DOHH2 (cell line): Measurements from ENCODE around the gene SLC12A7.

ENCODE experiments used
- H3F3A ChIP-seq: fragments of 200-600 bp; sonication (generic), shearing (Covaris generic); 2 replicates; pipeline ENCODE4 v1.6.0; 2016; ENCODE audit warnings: antibody characterized with exemption, mild to moderate bottlenecking; ENCODE audit not compliant: control insufficient read depth, insufficient read depth
- H3K27ac ChIP-seq: fragments of 200-600 bp; sonication (generic); 2 replicates; pipeline ENCODE4 v1.5.1; 2014; ENCODE audit warnings: low read depth, mild to moderate bottlenecking, low read length, moderate library complexity
- H3K27me3 ChIP-seq: fragments of 200-600 bp; sonication (generic); 2 replicates; pipeline ENCODE4 v1.6.1; 2014; ENCODE audit warnings: mild to moderate bottlenecking, low read length, mixed read lengths; ENCODE audit not compliant: control insufficient read depth
- H3K36me3 ChIP-seq: fragments of 200-600 bp; sonication (generic); 2 replicates; pipeline ENCODE4 v1.6.1; 2014; ENCODE audit warnings: mild to moderate bottlenecking, low read length, moderate library complexity, mixed read lengths; ENCODE audit not compliant: control insufficient read depth
- H3K4me1 ChIP-seq: fragments of 200-600 bp; sonication (generic); 2 replicates; pipeline ENCODE4 v1.6.1; 2014; ENCODE audit warnings: mild to moderate bottlenecking, low read length, mixed read lengths; ENCODE audit not compliant: control insufficient read depth
- H3K4me2 ChIP-seq: fragments of 200-600 bp; sonication (generic); 2 replicates; pipeline ENCODE4 v1.6.0; 2014; ENCODE audit warnings: mild to moderate bottlenecking, low read length, moderate library complexity
- H3K4me3 ChIP-seq: fragments of 200-600 bp; sonication (generic); 2 replicates; pipeline ENCODE4 v1.5.1; 2014; ENCODE audit warnings: mild to moderate bottlenecking, low read length, mixed read lengths
- H3K79me2 ChIP-seq: fragments of 200-600 bp; sonication (generic); 2 replicates; pipeline ENCODE4 v1.6.1; 2014; ENCODE audit warnings: mild to moderate bottlenecking, low read length, mixed read lengths; ENCODE audit not compliant: control insufficient read depth
- H3K9me2 ChIP-seq: fragments of 200-600 bp; sonication (generic); replicated peaks from 2 replicates; pipeline ENCODE4 v1.6.1; 2014; ENCODE audit warnings: mild to moderate bottlenecking, low read length, mixed read lengths; ENCODE audit not compliant: control insufficient read depth
- H3K9me3 ChIP-seq: fragments of 200-600 bp; sonication (generic); 2 replicates; pipeline ENCODE4 v1.6.1; 2014; ENCODE audit warnings: antibody characterized with exemption, low read length, mixed read lengths; ENCODE audit not compliant: control insufficient read depth, insufficient read depth
- H4K20me1 ChIP-seq: fragments of 200-600 bp; sonication (generic); 2 replicates; pipeline ENCODE4 v1.6.0; 2014; ENCODE audit warnings: low read depth, mild to moderate bottlenecking, antibody characterized with exemption, low read length, moderate library complexity; ENCODE audit not compliant: control insufficient read depth, insufficient read depth
- CTCF ChIP-seq: fragments of 200-600 bp; sonication (generic); IDR thresholded peaks from one replicate; pipeline ENCODE4 v1.5.1; 2014; ENCODE audit warnings: antibody characterized with exemption, mild to moderate bottlenecking, low read depth, low read length; ENCODE audit not compliant: poor library complexity, severe bottlenecking
- EZH2phosphoT487 ChIP-seq: fragments of 200-600 bp; sonication (generic); IDR thresholded peaks from 2 replicates; pipeline ENCODE4 v1.6.1; 2017; ENCODE audit warnings: borderline replicate concordance, mild to moderate bottlenecking, antibody characterized with exemption, low read length, moderate library complexity, mixed read lengths

Gene SLC12A7

GRCh38 chr5:1074816-1075554 is 36.9 kb downstream of the SLC12A7 start:
- Histone ChIP-seq H3K9me2 (no peaks in the 10 kb centered on the region), H3F3A (no peaks in the 10 kb centered on the region), H3K79me2 (no peaks in the 10 kb centered on the region), H3K36me3 (no peaks in the 10 kb centered on the region), H3K4me3 (no peak overlapping the region), H3K4me2 (no peak overlapping the region), H4K20me1 (no peaks in the 10 kb centered on the region), H3K27me3 (no peaks in the 10 kb centered on the region), H3K27ac (no peak overlapping the region), H3K4me1 (no peaks in the 10 kb centered on the region), H3K9me3 (no peaks in the 10 kb centered on the region)
- TF ChIP-seq CTCF, result no peak
- TF ChIP-seq EZH2phosphoT487, result no peak

- Histone ChIP-seq H3K27ac (no peak overlapping the region), H3K79me2 (no peaks in the 10 kb centered on the region), H3K36me3 (no peaks in the 10 kb centered on the region), H3K27me3 (no peaks in the 10 kb centered on the region), H3K4me1 (no peaks in the 10 kb centered on the region), H3K9me3 (no peaks in the 10 kb centered on the region), H3K9me2 (no peaks in the 10 kb centered on the region), H3K4me3 (no peak overlapping the region), H3K4me2 (no peak overlapping the region), H4K20me1 (no peaks in the 10 kb centered on the region), H3F3A (no peaks in the 10 kb centered on the region)
- no peak for TF ChIP-seq EZH2phosphoT487
- TF ChIP-seq CTCF, result no peak
Observed at GRCh38 chr5:1074226-1074625, 37.6 kb downstream of the SLC12A7 start.

GRCh38 chr5:1073239-1074102 is 38.4 kb downstream of the SLC12A7 start:
- Histone ChIP-seq H3K9me2 (no peaks in the 10 kb centered on the region), H3K79me2 (no peaks in the 10 kb centered on the region), H3K4me2 (no peak overlapping the region), H3K4me3 (no peak overlapping the region), H3K9me3 (no peaks in the 10 kb centered on the region), H3F3A (no peaks in the 10 kb centered on the region), H3K27me3 (no peaks in the 10 kb centered on the region), H4K20me1 (no peaks in the 10 kb centered on the region), H3K27ac (no peak overlapping the region), H3K4me1 (no peaks in the 10 kb centered on the region), H3K36me3 (no peaks in the 10 kb centered on the region)
- no peak for TF ChIP-seq EZH2phosphoT487
- TF ChIP-seq CTCF, result no peak
